Right hindlimb (tissue), 1 donor: Measurements from ENCODE around the gene ARPC4.
A peak's percentile ranks its signal among the peaks of the same experiment; 100 is the strongest.

Experiments
- DNase-seq: peaks from one replicate; pipeline ENCODE4 v3.0.0-alpha.2; 2018

ARPC4 gene

GRCh38 chr3:9792405-9793160 lies at the start of gene ARPC4, which contains the start of gene TADA3:
ARPC4 (plus strand) TSS chr3:9793082; CDS start chr3:9793122, 40 bp downstream.
TADA3 (minus strand) TSS chr3:9792473; CDS start chr3:9791466, 1,007 bp downstream.
- DNase-seq, result peak; percentile 97

- DNase-seq, result no peak
Observed at GRCh38 chr3:9743548-9743947, 49.3 kb upstream of the ARPC4 start.

DNA sequence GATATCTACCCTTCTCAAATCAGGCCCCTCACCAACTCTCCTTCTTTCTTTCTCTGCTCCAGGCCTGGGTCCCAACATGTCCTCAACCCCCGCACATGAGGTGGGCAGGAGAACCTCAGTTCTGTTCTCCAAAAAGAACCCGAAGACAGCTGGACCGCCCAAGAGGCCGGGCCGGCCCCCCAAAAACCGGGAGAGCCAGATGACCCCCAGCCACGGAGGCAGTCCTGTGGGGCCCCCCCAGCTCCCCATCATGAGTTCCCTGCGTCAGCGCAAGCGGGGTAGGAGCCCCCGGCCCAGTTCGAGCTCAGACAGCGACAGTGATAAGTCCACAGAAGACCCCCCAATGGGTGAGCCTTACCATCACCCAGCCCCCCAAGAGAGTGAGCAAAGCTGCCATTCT lies 48.7 kb upstream of the ARPC4 start:
- DNase-seq, result no peak

DNA sequence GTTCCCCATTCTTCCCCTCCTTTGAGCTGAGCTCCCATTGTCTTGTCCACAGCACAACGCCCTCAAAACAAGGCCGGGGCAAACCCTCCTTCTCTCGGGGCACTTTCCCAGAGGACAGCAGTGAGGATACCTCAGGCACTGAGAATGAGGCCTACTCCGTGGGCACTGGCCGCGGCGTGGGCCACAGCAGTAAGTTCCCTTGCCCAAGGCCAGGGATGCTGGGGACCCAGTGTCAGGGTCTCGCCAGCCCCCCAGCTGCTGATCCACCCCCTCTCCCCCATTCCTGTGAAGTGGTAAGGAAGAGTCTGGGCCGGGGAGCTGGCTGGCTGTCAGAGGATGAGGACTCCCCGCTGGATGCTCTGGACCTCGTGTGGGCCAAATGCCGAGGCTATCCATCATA lies 47.4 kb upstream of the ARPC4 start:
- DNase-seq, result no peak

- DNase-seq, result no peak
Observed at GRCh38 chr3:9746330-9746729, 46.6 kb upstream of the ARPC4 start.

GRCh38 chr3:9747267-9747666 lies 45.6 kb upstream of the ARPC4 start:
- DNase-seq, result no peak

DNA sequence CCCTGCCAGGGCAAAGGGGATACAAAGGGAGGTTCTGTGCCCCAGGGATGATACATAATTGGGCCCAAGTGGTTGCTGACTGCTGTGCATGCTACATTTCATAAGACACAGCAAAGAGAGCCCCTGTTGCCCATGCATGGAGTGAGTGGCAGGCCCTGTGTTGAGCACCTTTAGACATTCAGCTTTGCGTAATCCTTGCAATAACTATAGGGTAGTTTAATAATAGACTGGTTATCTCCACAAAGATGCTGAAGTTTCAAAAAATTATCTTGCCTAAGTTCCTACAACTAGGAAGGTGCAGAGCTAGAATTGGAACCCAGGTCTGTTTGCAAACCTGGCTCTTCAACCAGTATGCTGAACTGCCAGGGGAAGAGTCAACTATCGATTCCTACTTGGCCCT lies 44.9 kb upstream of the ARPC4 start:
- no peak for DNase-seq

DNA sequence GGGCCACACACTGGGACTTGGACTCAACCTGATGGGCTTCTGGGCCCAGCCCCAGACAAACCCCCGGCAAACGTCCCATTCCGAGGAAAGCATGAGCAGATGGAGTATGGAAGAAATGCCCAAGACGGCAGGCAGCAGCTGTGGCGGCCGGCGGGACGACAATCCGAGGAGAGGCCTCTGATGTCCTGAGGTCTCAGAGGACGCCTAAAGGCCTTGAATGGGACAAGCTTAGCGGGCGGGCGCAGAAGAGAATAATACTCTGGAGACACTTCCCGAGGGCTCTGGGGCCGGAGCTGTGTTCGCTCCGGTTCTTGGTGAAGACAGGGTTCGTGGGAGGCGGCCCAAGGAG lies 43.6 kb upstream of the ARPC4 start:
- DNase-seq, result no peak

- peak; percentile 98 for DNase-seq
Observed at GRCh38 chr3:9749645-9750555, 43.0 kb upstream of the ARPC4 start, which contains the start of gene OGG1. OGG1 (plus strand) TSS chr3:9749952; CDS start chr3:9750287, 335 bp downstream.

DNA sequence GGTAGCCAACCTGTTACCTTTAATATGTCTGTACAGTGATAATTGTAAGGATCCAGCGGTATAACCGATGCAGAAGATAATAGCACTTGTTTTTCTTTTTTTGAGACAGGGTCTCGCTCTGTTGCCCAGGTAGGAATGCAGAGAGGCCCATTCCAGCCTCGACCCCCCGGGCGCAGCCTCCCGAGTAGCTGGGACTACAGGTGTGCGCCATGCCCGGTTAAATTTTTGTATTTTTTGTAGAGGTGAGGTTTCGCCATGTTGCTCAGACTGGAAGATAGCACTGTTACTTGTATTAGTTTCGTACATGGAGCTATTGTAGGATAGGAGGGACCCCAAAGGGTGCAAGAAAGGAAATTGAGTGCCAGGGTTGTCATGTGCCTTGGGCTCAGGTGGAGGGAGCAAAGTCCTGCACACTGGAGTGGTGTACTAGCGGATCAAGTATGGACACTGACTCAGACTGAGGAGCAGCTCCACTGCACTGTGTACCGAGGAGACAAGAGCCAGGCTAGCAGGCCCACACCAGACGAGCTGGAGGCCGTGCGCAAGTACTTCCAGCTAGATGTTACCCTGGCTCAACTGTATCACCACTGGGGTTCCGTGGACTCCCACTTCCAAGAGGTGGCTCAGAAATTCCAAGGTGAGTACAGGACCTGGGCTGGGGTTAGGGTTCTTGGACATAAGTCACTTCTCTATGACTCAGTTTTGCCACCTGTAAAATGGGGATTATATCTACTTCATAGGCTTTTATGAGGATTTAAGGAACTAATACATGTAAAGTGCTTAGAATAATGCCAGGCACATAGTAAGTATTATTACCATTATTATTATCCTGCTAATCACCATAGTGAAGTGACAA lies 42.1 kb upstream of the ARPC4 start:
- DNase-seq, result no peak

DNA sequence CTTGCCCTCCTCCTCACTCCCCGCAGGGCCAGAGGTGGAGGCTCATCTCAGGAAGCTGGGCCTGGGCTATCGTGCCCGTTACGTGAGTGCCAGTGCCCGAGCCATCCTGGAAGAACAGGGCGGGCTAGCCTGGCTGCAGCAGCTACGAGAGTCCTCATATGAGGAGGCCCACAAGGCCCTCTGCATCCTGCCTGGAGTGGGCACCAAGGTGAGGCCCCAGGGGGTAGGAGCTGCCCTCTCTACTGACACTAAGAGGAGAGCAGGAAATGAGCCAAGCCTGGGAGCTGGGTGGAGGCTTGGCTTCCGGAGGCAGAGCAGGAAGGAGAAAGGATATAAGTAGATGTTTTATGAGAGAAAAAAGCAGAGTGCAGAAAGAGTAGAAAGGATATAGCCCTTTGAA lies 38.2 kb upstream of the ARPC4 start:
- DNase-seq, result no peak

GRCh38 chr3:9757427-9757826 lies 35.5 kb upstream of the ARPC4 start:
- no peak for DNase-seq

DNA sequence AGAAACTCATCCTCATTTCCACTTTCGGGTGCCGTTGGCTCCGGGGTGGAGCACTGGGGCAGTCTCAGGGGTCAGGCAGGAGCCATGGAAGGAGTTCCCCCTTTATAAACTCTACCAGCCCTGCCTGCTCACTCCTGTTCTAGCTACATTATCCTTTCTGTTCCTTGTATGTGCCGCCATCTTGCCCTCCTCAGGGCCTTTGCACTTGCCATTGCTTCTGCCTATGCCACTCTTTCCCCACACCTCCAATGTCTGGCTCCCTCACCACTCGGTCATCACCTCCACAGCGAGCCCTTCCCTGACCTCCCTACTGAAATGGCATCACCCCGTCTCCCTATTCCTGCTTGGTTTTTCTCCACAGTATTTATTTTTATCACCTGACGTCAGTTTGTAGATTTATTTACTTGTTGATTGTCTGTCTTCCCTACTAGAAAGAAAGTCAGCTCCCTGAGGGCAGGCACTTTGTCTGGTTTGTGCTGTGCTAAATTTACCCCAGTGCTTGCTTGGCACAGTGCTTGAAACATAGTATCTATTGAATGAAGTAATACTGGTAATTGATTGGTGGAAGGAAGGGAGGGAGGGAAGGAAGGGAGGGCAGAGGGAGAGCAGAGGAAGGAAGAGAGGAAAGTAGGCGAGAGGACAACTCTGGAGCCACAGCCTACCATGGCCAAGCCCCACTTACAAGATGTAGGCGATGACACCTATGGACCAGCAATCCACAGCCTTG lies 31.9 kb upstream of the ARPC4 start:
- DNase-seq, result no peak

DNA sequence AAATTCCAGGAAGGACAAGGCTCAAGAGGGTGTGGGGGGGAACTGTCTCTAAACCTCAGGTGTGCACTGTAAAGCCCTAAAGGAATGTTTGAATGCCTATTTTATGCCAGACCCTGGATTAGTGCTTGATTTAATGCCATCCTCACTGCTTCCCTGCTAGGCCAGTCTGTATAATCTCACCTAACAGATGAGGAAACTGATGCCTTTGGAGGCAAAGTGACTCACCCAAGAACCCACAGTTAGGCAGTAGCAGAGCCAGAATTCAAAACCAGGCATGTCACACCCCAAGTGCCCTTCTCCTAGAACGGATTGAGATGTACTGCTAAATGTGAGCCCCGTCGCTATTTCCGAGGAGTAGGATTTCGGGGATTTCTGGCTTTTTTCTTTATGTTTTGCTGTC lies 31.0 kb upstream of the ARPC4 start:
- no peak for DNase-seq

GRCh38 chr3:9762871-9763270 lies 30.0 kb upstream of the ARPC4 start:
- no peak for DNase-seq

DNA sequence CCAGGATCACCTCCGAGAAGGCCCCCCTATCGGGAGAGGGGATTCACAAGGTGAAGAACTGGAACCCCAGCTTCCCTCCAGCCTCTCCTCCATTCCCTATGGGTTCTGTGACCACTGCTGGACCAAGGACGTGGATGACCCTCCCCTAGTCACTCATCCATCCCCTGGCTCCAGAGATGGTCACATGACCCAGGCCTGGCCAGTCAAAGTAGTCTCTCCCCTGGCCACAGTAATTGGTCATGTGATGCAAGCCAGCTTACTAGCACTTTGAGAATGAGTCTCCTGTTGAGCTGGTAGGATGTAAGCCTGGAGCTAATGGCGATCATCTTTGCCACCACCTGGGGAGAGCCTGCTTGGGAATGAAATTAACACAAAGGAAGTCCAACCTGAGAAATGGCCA lies 27.0 kb upstream of the ARPC4 start:
- DNase-seq, result no peak

DNA sequence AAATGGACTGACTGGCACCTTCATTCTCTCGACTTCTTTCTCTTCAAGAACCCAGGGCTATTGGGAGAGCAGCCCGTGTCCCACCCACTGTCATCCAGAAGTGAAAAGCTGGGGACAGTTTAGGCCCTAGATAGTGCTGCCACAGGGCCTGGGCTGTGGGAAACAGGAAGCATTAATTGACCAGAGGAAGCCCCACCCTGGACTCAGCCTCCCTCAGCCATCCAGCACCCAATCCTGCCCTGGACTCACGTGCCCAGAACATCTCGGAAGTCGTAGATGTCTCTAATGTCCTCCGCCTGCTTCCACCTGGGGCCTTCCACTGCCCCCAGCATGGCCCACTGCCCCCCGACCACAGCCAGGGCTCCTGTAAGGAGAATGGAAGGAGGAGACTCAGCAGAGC lies 25.5 kb upstream of the ARPC4 start:
- DNase-seq, result no peak

GRCh38 chr3:9768141-9768775 lies 24.6 kb upstream of the ARPC4 start:
- no peak for DNase-seq

DNA sequence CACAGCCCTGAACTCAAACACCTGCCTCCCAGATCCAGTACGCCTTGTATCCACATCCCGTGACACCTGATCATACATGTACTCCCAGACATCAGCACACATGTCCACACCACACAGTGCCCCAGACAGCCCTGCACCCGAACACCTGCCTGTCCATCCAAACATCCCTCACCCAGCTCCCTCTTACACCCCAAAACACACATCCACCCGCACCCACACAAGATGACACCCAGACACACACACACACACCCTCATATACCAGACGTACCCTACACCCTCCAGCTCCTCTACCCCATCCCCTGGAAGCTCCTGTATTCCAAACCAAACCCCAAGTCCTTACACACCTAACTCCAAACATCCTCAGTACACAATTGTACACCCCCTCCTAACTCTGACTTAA lies 23.9 kb upstream of the ARPC4 start:
- no peak for DNase-seq

- peak; percentile 91 for DNase-seq
Observed at GRCh38 chr3:9769426-9770275, 23.2 kb upstream of the ARPC4 start, which contains the start of gene CAMK1. CAMK1 (minus strand) TSS chr3:9769947; CDS start chr3:9767749, 2,198 bp downstream.
